HL-60 (cell line): Measurements from ENCODE around the gene KRTAP10-11.
A peak's percentile ranks its signal among the peaks of the same experiment; 100 is the strongest.

ENCODE experiments used
- DNase-seq, 2 experiments: peaks; one replicate each; pipeline ENCODE4 v3.0.0-alpha.2; 2010 to 2020; ENCODE audit warnings: low read depth in 1 of 2, low spot score in 1 of 2
- H3K27ac ChIP-seq: fragments of 250-450 bp; sonication (Bioruptor Pico); replicated peaks from 2 replicates; pipeline ENCODE4 v1.5.1; 2020; ENCODE audit warnings: mild to moderate bottlenecking, moderate library complexity
- H3K27me3 ChIP-seq: fragments of 250-450 bp; sonication (Bioruptor Pico); 2 replicates; pipeline ENCODE4 v1.5.1; 2021; ENCODE audit warnings: mild to moderate bottlenecking, moderate library complexity; ENCODE audit not compliant: insufficient read depth, poor library complexity, severe bottlenecking
- H3K4me3 ChIP-seq: replicated peaks from 2 replicates; pipeline ENCODE4 v1.5.1; 2011; ENCODE audit warnings: mild to moderate bottlenecking, control low read depth, low read length; ENCODE audit not compliant: insufficient read depth
- CTCF ChIP-seq: IDR thresholded peaks from one replicate; pipeline ENCODE4 v1.5.1; 2011; ENCODE audit warnings: low read length, control low read depth, inconsistent platforms; ENCODE audit not compliant: insufficient read depth
- GABPA ChIP-seq: IDR thresholded peaks from 2 replicates; pipeline ENCODE4 v1.6.1; 2012; ENCODE audit warnings: low read depth
- POLR2AphosphoS5 ChIP-seq: IDR thresholded peaks from 2 replicates; pipeline ENCODE4 v1.6.1; 2012; ENCODE audit warnings: low read depth
- REST ChIP-seq: IDR thresholded peaks from 2 replicates; pipeline ENCODE4 v1.6.1; 2012; ENCODE audit warnings: low read depth; ENCODE audit not compliant: insufficient replicate concordance
- SPI1 ChIP-seq: IDR thresholded peaks from 2 replicates; pipeline ENCODE4 v1.6.1; 2012; ENCODE audit warnings: low read depth, mild to moderate bottlenecking, borderline replicate concordance

The KRTAP10-11 gene

DNA sequence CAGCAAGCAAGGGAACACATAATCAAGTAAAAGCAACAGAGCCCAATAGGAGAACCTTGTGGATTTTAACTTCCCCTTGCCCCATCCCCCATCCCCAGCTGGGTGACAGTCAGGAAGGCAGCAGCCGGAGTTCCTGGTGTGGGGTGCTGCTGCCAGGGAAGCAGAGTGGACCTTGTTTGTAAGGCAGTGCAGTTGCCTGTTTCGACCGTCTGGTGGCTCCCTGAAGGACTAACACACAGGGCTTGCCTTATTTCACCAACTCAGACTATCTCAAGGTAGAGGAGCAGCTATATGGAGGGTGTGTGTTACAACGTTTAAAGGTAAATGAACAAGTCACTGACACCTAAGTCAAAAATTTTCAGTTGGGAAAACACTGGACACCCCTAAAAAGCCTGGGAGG, 27.7 kb upstream of the KRTAP10-11 start:
- DNase-seq: peak in 1 of 2 experiments; percentile 66

DNA sequence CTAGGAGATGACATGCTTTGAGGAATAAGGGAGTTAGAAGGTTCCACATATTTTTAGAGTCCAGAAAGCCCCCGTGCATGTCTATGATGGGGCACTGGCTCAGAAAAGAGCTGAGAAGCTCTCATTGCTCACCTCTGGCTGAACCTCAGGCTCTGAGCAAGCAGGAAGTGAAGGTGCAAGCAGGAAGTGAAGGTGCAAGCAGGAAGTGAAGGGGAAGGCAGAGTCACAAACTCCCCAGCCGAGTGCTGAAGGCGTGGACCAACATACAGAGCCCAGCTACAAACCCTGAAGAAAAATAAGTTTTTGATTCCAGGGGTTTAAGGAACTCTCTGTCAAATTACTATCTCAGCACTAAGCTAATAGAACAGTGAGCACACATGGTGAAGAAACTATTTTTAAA, 27.3 kb upstream of the KRTAP10-11 start:
- Histone ChIP-seq H3K4me3 (no peak overlapping the region), H3K27ac (no peak overlapping the region), H3K27me3 (no peaks in the 10 kb centered on the region)
- no peak for TF ChIP-seq SPI1
- DNase-seq: no peak

More for the DNA sequence above, 27.7 kb upstream of the KRTAP10-11 start:
- H3K27me3 ChIP-seq: no peaks in the 10 kb centered on the region
- TF ChIP-seq SPI1 (no peak), REST (no peak), GABPA (no peak), POLR2AphosphoS5 (no peak), CTCF (no peak)
- no peak overlapping the region for H3K4me3 ChIP-seq
- H3K27ac ChIP-seq: no peak overlapping the region

- DNase-seq: no peak
- Histone ChIP-seq H3K27me3 (no peaks in the 10 kb centered on the region), H3K27ac (no peak overlapping the region), H3K4me3 (no peak overlapping the region)
- no peak for TF ChIP-seq POLR2AphosphoS5
- no peak for TF ChIP-seq SPI1
- TF ChIP-seq REST: no peak
- no peak for TF ChIP-seq GABPA
- no peak for TF ChIP-seq CTCF
These were observed 26.3 kb upstream of the KRTAP10-11 start for GRCh38 chr21:44619886-44620285.

DNA sequence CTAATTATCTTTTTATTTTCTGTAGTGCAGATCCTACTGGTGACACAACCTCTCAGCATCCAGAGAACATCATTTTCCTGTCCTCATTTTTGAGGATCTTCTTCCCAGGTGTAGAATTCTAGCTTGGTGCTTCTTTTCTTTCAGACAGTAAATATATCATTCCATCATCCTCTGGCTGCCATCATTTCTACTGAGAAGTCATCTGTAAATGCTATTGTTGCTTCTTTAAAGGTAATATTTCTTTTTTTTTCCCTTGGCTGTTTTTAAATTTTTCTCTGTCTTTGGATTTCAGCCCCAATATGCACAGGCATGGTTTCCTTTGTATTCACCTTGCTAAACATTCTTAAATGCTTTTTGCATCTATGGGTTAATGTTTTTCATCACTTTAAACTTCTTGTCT, 22.6 kb upstream of the KRTAP10-11 start:
- H3K4me3 ChIP-seq: no peak overlapping the region
- H3K27me3 ChIP-seq: no peaks in the 10 kb centered on the region
- no peak overlapping the region for H3K27ac ChIP-seq
- no peak for DNase-seq
- TF ChIP-seq GABPA (no peak), SPI1 (no peak), REST (no peak), POLR2AphosphoS5 (no peak), CTCF (no peak)
